Neural cell (in vitro differentiated cells): Measurements from ENCODE around the gene ELMO1. TPM values are rescaled to one million over a fixed set of nuclear protein-coding genes. Genes with fewer than 3 reads are reported as not detected.

Experiments used
- H2AFZ ChIP-seq: fragments of 200-600, 300-800 bp; sonication (generic), shearing (Covaris generic); 2 replicates; pipeline ENCODE4 v1.6.0; 2014; ENCODE audit warnings: low read depth, mild to moderate bottlenecking, antibody characterized with exemption, low read length, moderate library complexity
- H3F3A ChIP-seq: fragments of 200-600 bp; shearing (Covaris generic); 2 replicates; pipeline ENCODE4 v1.6.1; 2016; ENCODE audit warnings: mild to moderate bottlenecking, moderate library complexity, mixed read lengths, antibody characterized with exemption, low read length; ENCODE audit not compliant: insufficient read depth, poor library complexity, severe bottlenecking
- H3K27ac ChIP-seq: fragments of 200-600, 300-800 bp; sonication (generic), shearing (Covaris generic); 2 replicates; pipeline ENCODE4 v1.5.1; 2014; ENCODE audit warnings: mild to moderate bottlenecking, low read length, moderate library complexity
- H3K27me3 ChIP-seq: fragments of 300-800, 200-600 bp; sonication (generic), shearing (Covaris generic); 2 replicates; pipeline ENCODE4 v1.6.0; 2014; ENCODE audit warnings: mild to moderate bottlenecking, low read depth, low read length, moderate library complexity; ENCODE audit not compliant: insufficient read depth
- H3K36me3 ChIP-seq: fragments of 300-800, 200-600 bp; sonication (generic), shearing (Covaris generic); 2 replicates; pipeline ENCODE4 v1.5.1; 2014; ENCODE audit warnings: mild to moderate bottlenecking, antibody characterized with exemption, low read length, moderate library complexity; ENCODE audit not compliant: insufficient read depth
- H3K4me2 ChIP-seq: fragments of 300-800, 200-600 bp; sonication (generic), shearing (Covaris generic); 2 replicates; pipeline ENCODE4 v1.6.0; 2014; ENCODE audit warnings: mild to moderate bottlenecking, low read length
- H3K4me3 ChIP-seq: fragments of 300-800, 200-600 bp; sonication (generic), shearing (Covaris generic); 2 replicates; pipeline ENCODE4 v1.5.1; 2014; ENCODE audit warnings: mild to moderate bottlenecking, low read length, moderate library complexity
- H3K79me2 ChIP-seq: fragments of 200-600 bp; shearing (Covaris generic); replicated peaks from 2 replicates; pipeline ENCODE4 v1.6.0; 2014; ENCODE audit warnings: mild to moderate bottlenecking, low read length, moderate library complexity; ENCODE audit not compliant: insufficient read depth
- H3K9ac ChIP-seq: fragments of 300-800, 200-600 bp; sonication (generic), shearing (Covaris generic); 2 replicates; pipeline ENCODE4 v1.6.1; 2016; ENCODE audit warnings: mild to moderate bottlenecking, low read length, mixed read lengths
- H3K9me2 ChIP-seq: fragments of 200-600 bp; shearing (Covaris generic); 2 replicates; pipeline ENCODE4 v1.6.1; 2016; ENCODE audit warnings: mild to moderate bottlenecking, low read length, mixed read lengths; ENCODE audit not compliant: insufficient read depth
- H3K9me3 ChIP-seq: fragments of 200-600, 300-800 bp; sonication (generic), shearing (Covaris generic); 2 replicates; pipeline ENCODE4 v1.6.1; 2016; ENCODE audit warnings: mild to moderate bottlenecking, mixed run types, low read length, moderate library complexity, mixed read lengths
- H4K20me1 ChIP-seq: fragments of 200-600 bp; shearing (Covaris generic); 2 replicates; pipeline ENCODE4 v1.6.1; 2016; ENCODE audit warnings: mild to moderate bottlenecking, mixed run types; ENCODE audit not compliant: insufficient read depth
- CTCF ChIP-seq: fragments of 450-650 bp; IDR thresholded peaks from 2 replicates; pipeline ENCODE4 v1.5.1; 2014; ENCODE audit warnings: antibody characterized with exemption, mild to moderate bottlenecking, moderate library complexity; ENCODE audit not compliant: poor library complexity, severe bottlenecking
- EP300 ChIP-seq: fragments of 450-650 bp; conservative IDR thresholded peaks from 2 replicates; pipeline ENCODE4 v1.6.1; 2014; ENCODE audit warnings: antibody characterized with exemption, mild to moderate bottlenecking, moderate library complexity; ENCODE audit not compliant: poor library complexity, severe bottlenecking
- EZH2 ChIP-seq: fragments of 200-600, 300-800 bp; shearing (Covaris generic), sonication (generic); IDR thresholded peaks from 2 replicates; pipeline ENCODE4 v1.6.1; 2014; ENCODE audit warnings: antibody characterized with exemption, low read length, borderline replicate concordance, mild to moderate bottlenecking; ENCODE audit not compliant: insufficient read depth, poor library complexity, severe bottlenecking
- MXI1 ChIP-seq: fragments of 450-650 bp; conservative IDR thresholded peaks from 2 replicates; pipeline ENCODE4 v1.6.1; 2014; ENCODE audit warnings: antibody characterized with exemption, mild to moderate bottlenecking; ENCODE audit not compliant: poor library complexity, severe bottlenecking
- POLR2AphosphoS5 ChIP-seq: IDR thresholded peaks from 2 replicates; pipeline ENCODE4 v1.6.1; 2012
- RAD21 ChIP-seq: fragments of 450-650 bp; conservative IDR thresholded peaks from 2 replicates; pipeline ENCODE4 v1.6.1; 2014; ENCODE audit warnings: antibody characterized with exemption, mild to moderate bottlenecking, moderate library complexity
- REST ChIP-seq: IDR thresholded peaks from 2 replicates; pipeline ENCODE4 v1.6.1; 2012; ENCODE audit warnings: borderline replicate concordance
- SMC3 ChIP-seq: fragments of 450-650 bp; conservative IDR thresholded peaks from 2 replicates; pipeline ENCODE4 v1.6.1; 2014; ENCODE audit warnings: antibody characterized with exemption, mild to moderate bottlenecking, moderate library complexity; ENCODE audit not compliant: poor library complexity
- TAF1 ChIP-seq: IDR thresholded peaks from 2 replicates; pipeline ENCODE4 v1.6.1; 2012; ENCODE audit warnings: low read depth
- polyA plus RNA-seq: library from polyadenylated mRNA; depleted of rRNA; stranded (reverse); fragments of >200 nt; gene quantifications from 2 replicates; pipeline ENCODE4 v1.2.3, GENCODE V29; 2014

ELMO1 gene
- polyA plus RNA-seq, 1 donor from 2014 or later: 12.2 TPM

- H3K36me3 ChIP-seq: no peaks in the 10 kb centered on the region
These were observed 27.0 kb upstream of the ELMO1 start for GRCh38 chr7:37475646-37476045.

GRCh38 chr7:37471619-37472018, 23.0 kb upstream of the ELMO1 start:
- Histone ChIP-seq H3K27me3 (no peaks in the 10 kb centered on the region), H4K20me1 (no peaks in the 10 kb centered on the region), H3K9me2 (no peaks in the 10 kb centered on the region)
- no peak for TF ChIP-seq REST
- no peak for TF ChIP-seq EP300
- TF ChIP-seq MXI1: no peak
- no peak for TF ChIP-seq RAD21
- TF ChIP-seq EZH2: no peak
- TF ChIP-seq TAF1: no peak
- TF ChIP-seq POLR2AphosphoS5: no peak

More at GRCh38 chr7:37475646-37476045, 27.0 kb upstream of the ELMO1 start:
- H3K9me2 ChIP-seq: no peaks in the 10 kb centered on the region
- no peaks in the 10 kb centered on the region for H3K79me2 ChIP-seq
- H3K4me2 ChIP-seq: no peak overlapping the region
- TF ChIP-seq EZH2 (no peak), SMC3 (no peak), CTCF (no peak), RAD21 (no peak), POLR2AphosphoS5 (no peak), TAF1 (no peak), EP300 (no peak), MXI1 (no peak), REST (no peak)
- no peak overlapping the region for H2AFZ ChIP-seq
- H4K20me1 ChIP-seq: no peaks in the 10 kb centered on the region
- H3K9me3 ChIP-seq: no peaks in the 10 kb centered on the region
- H3F3A ChIP-seq: no peaks in the 10 kb centered on the region
- no peak overlapping the region for H3K9ac ChIP-seq
- H3K27ac ChIP-seq: no peak overlapping the region
- H3K4me3 ChIP-seq: no peak overlapping the region
- H3K27me3 ChIP-seq: no peaks in the 10 kb centered on the region

More at GRCh38 chr7:37471619-37472018, 23.0 kb upstream of the ELMO1 start:
- no peak overlapping the region for H3K4me3 ChIP-seq
- no peak overlapping the region for H3K4me2 ChIP-seq
- H3K79me2 ChIP-seq: no peaks in the 10 kb centered on the region
- H2AFZ ChIP-seq: no peak overlapping the region
- no peaks in the 10 kb centered on the region for H3K36me3 ChIP-seq
- no peak overlapping the region for H3K27ac ChIP-seq
- no peaks in the 10 kb centered on the region for H3K9me3 ChIP-seq
- H3F3A ChIP-seq: no peaks in the 10 kb centered on the region
- no peak overlapping the region for H3K9ac ChIP-seq
